K562 (cell line): Measurements from ENCODE around the gene LRFN2. TPM values are rescaled to one million over a fixed set of nuclear protein-coding genes. Genes with fewer than 3 reads are reported as not detected.

Experiments used
- ATF3 ChIP-seq, 2 experiments: fragments of 450-650 bp in 1 of 2; sonication (generic) in 1 of 2; formaldehyde crosslinking in 1 of 2; IDR thresholded peaks in 1 of 2; conservative IDR thresholded peaks in 1 of 2; 2 replicates each; pipeline versions ENCODE4 v1.6.1 to v1.8.1; 2016 to 2023; ENCODE audit warnings: mild to moderate bottlenecking in 2 of 2, moderate library complexity in 2 of 2, inconsistent platforms in 1 of 2, missing genetic modification reagents in 1 of 2
- ATF7 ChIP-seq: fragments of 450-650 bp; IDR thresholded peaks from 2 replicates; pipeline ENCODE4 v1.7.1; 2014; ENCODE audit warnings: mild to moderate bottlenecking, moderate library complexity
- C11orf30 ChIP-seq: fragments of 450-650 bp; IDR thresholded peaks from 2 replicates; pipeline ENCODE4 v1.6.1; 2016; ENCODE audit warnings: low read depth, mild to moderate bottlenecking
- E2F1 ChIP-seq: sonication (generic); formaldehyde crosslinking; IDR thresholded peaks from 2 replicates; pipeline ENCODE4 v1.8.1; 2023; ENCODE audit warnings: mild to moderate bottlenecking, missing genetic modification reagents, moderate library complexity
- HES1 ChIP-seq: fragments of 450-650 bp; IDR thresholded peaks from 2 replicates; pipeline ENCODE4 v1.6.1; 2016; ENCODE audit warnings: low read depth, mild to moderate bottlenecking, moderate library complexity
- HNRNPUL1 ChIP-seq: fragments of 200-400 bp; formaldehyde crosslinking; IDR thresholded peaks from 2 replicates; pipeline ENCODE4 v1.6.1; 2017; ENCODE audit warnings: low read length
- HOXB6 ChIP-seq: fragments of 250-450 bp; sonication (Bioruptor Pico); IDR thresholded peaks from 2 replicates; pipeline ENCODE4 v1.5.1; 2022; ENCODE audit warnings: mild to moderate bottlenecking, borderline replicate concordance
- JUND ChIP-seq, 2 experiments: IDR thresholded peaks; 2 replicates in 1 of 2; 3 replicates in 1 of 2; pipeline ENCODE4 v1.6.1; 2011; ENCODE audit warnings: borderline replicate concordance in 2 of 2, low read depth in 2 of 2, low read length in 2 of 2, improper control_type of control experiment in 1 of 2, missing biosample characterization in 1 of 2, missing genetic modification characterization in 1 of 2, missing genetic modification reagents in 1 of 2
- MED1 ChIP-seq: sonication (generic); formaldehyde crosslinking; IDR thresholded peaks from 2 replicates; pipeline ENCODE4 v1.8.1; 2023; ENCODE audit warnings: missing genetic modification reagents, borderline replicate concordance
- NFRKB ChIP-seq: fragments of 450-650 bp; IDR thresholded peaks from 2 replicates; pipeline ENCODE4 v1.6.1; 2016; ENCODE audit warnings: low read depth
- NRF1 ChIP-seq, 2 experiments: fragments of 450-650 bp; IDR thresholded peaks in 1 of 2; conservative IDR thresholded peaks in 1 of 2; 2 replicates each; pipeline ENCODE4 v1.6.1; 2014; ENCODE audit warnings: mild to moderate bottlenecking in 2 of 2
- RBM25 ChIP-seq: fragments of 200-400 bp; formaldehyde crosslinking; IDR thresholded peaks from 2 replicates; pipeline ENCODE4 v1.6.1; 2018; ENCODE audit warnings: low read length, low read depth, moderate library complexity; ENCODE audit not compliant: severe bottlenecking
- RFX5 ChIP-seq: IDR thresholded peaks from 2 replicates; pipeline ENCODE4 v1.6.1; 2011; ENCODE audit warnings: low read depth, mild to moderate bottlenecking, improper control_type of control experiment, low read length
- STAG1 ChIP-seq: sonication (generic); formaldehyde crosslinking; IDR thresholded peaks from 2 replicates; pipeline ENCODE4 v1.5.0; 2020; ENCODE audit warnings: missing genetic modification reagents, borderline replicate concordance
- TBP ChIP-seq: optimal IDR thresholded peaks from 2 replicates; pipeline ENCODE3; 2011; ENCODE audit warnings: low read depth, low read length, improper control_type of control experiment
- TCF15 ChIP-seq: fragments of 250-450 bp; sonication (Bioruptor Pico); IDR thresholded peaks from 2 replicates; pipeline ENCODE4 v1.8.0; 2022; ENCODE audit warnings: moderate library complexity, mild to moderate bottlenecking, inconsistent platforms
- TFAP4 ChIP-seq: sonication (generic); formaldehyde crosslinking; IDR thresholded peaks from 2 replicates; pipeline ENCODE4 v1.8.0; 2022; ENCODE audit warnings: missing genetic modification reagents, mild to moderate bottlenecking, moderate library complexity, borderline replicate concordance
- ZNF133 ChIP-seq: fragments of 250-450 bp; sonication (Bioruptor Pico); IDR thresholded peaks from 2 replicates; pipeline ENCODE4 v1.4.0; 2020; ENCODE audit warnings: mild to moderate bottlenecking
- ZNF146 ChIP-seq: IDR thresholded peaks from one replicate; pipeline ENCODE4 v1.6.1; 2018; ENCODE audit warnings: missing compliant biosample characterization; ENCODE audit not compliant: unreplicated experiment
- ZNF165 ChIP-seq: fragments of 250-450 bp; sonication (Bioruptor Pico); IDR thresholded peaks from 2 replicates; pipeline ENCODE4 v1.4.0; 2020; ENCODE audit warnings: borderline replicate concordance
- ZNF395 ChIP-seq: fragments of 200-800 bp; sonication (Bioruptor generic); IDR thresholded peaks from 2 replicates; pipeline ENCODE4 v1.6.1; 2017; ENCODE audit warnings: missing genetic modification characterization, missing compliant biosample characterization
- ZNF644 ChIP-seq: fragments of 200-800 bp; sonication (Bioruptor generic); IDR thresholded peaks from 2 replicates; pipeline ENCODE4 v1.6.1; 2016; ENCODE audit warnings: low read depth, missing genetic modification characterization, missing compliant biosample characterization
- polyA plus RNA-seq, 8 experiments: library from polyadenylated mRNA; depleted of rRNA in 4 of 8; stranded (reverse) in 5 of 8; unstranded in 3 of 8; fragments of >200 nt; fragmentation: Nextera tagmentation in 2 of 8; fragmentation: Illumina TruSeq in 1 of 8; extraction: Ambion mirVana in 2 of 8; extraction: Trizol in 1 of 8; gene quantifications; 2 replicates each; pipeline versions ENCODE4 v1.2.1 to v1.2.3, GENCODE V29; 2011 to 2014; ENCODE audit warnings: inconsistent platforms in 1 of 8, missing spikeins in 1 of 8
- total RNA-seq, 7 experiments: library from RNA; depleted of rRNA in 6 of 7; stranded (reverse); fragments of >200 nt in 6 of 7; fragmentation: Illumina TruSeq in 2 of 7; extraction: Trizol in 2 of 7; gene quantifications; 2 replicates each; pipeline versions ENCODE4 v1.2.1 to v1.2.3, GENCODE V29; 2011 to 2021; ENCODE audit warnings: low replicate concordance in 1 of 7

Gene LRFN2
- total and polyA plus RNA-seq, 9 of the 15 experiments (the other 6 are each of a cell fraction or from before 2014, with no cell fraction given), result not detected

- TF ChIP-seq ZNF395 (CRISPR knock-in tag) (peak; percentile 66; the same call in 1 of the 2 replicates), C11orf30 (no peak), ATF3 (IDR thresholded peaks at IDR 0.05) (peak; percentile 51; the same call in 1 of the 2 replicates), ATF3 (CRISPR knock-in tag; conservative IDR thresholded peaks at IDR 0.05) (no peak), ZNF146 (no peak), ZNF133 (no peak), NFRKB (no peak), TBP (peak; percentile 32), HNRNPUL1 (no peak), TFAP4 (CRISPR knock-in tag) (peak; percentile 59; the same call in 1 of the 2 replicates), MED1 (CRISPR knock-in tag) (no peak), HOXB6 (CRISPR knock-in tag) (no peak), RFX5 (no peak), STAG1 (CRISPR knock-in tag) (no peak), TCF15 (CRISPR knock-in tag) (no peak), ZNF644 (tag) (no peak), ZNF165 (CRISPR knock-in tag) (no peak), RBM25 (peak; percentile 5), E2F1 (CRISPR knock-in tag) (no peak), NRF1 (conservative IDR thresholded peaks at IDR 0.05 in 1 of 2, IDR thresholded peaks at IDR 0.05 in 1 of 2) (no peak), ATF7 (peak; percentile 25; the same call in 1 of the 2 replicates), JUND (IDR thresholded peaks at IDR 0.05; ENCODE audit: borderline replicate concordance, low read depth, low read length) (peak; percentile 39; the same call in 1 of the 2 replicates), JUND (tag; IDR thresholded peaks at IDR 0.05; ENCODE audit: borderline replicate concordance, low read depth, low read length) (no peak), HES1 (no peak)
Observed at GRCh38 chr6:40378071-40378724, 209.0 kb downstream of the LRFN2 start (continued).
